IMR-90 (cell line): Measurements from ENCODE around the gene OR10D3. TPM values are rescaled to one million over a fixed set of nuclear protein-coding genes. Genes with fewer than 3 reads are reported as not detected.
"Not testable (repeated sequence)": the region's sequence is repeated elsewhere in the genome, so short reads cannot be mapped to it uniquely, and the experiment has no call there.

Experiments
- ATAC-seq: fragments of 200-7000 bp; cut with Tn5 transposase; 2 replicates; pipeline ENCODE4 v1.9.1; 2020; ENCODE audit warnings: low read depth, mild to moderate bottlenecking, moderate library complexity
- BruUV-seq: library from RNA; stranded (reverse); fragments of 400-500 nt; replicated peaks from 2 replicates; lab custom pipeline; 2021; lab: Mats Ljungman, UMichigan
- CTCF ChIA-PET: fragments of 300-600 bp; formaldehyde crosslinking; extraction: SDS; loops from one replicate; lab custom pipeline; 2021; ENCODE audit warnings: antibody characterized with exemption; lab: Yijun Ruan, JAX
- POLR2A ChIA-PET: fragments of 300-600 bp; sonication (Branson Sonifier 250); formaldehyde crosslinking; loops from one replicate; lab custom pipeline; 2022; ENCODE audit warnings: antibody characterized with exemption; ENCODE audit not compliant: unreplicated experiment; lab: Charles Lee
- DNase-seq: peaks from one replicate; pipeline ENCODE4 v3.0.0; 2013
- H2AFZ ChIP-seq: replicated peaks from 2 replicates; pipeline ENCODE3; 2013; ENCODE audit warnings: low read length, mild to moderate bottlenecking; ENCODE audit not compliant: poor library complexity
- H2AK5ac ChIP-seq: 2 replicates; pipeline ENCODE4 v1.6.1; 2013; ENCODE audit warnings: low read depth, low read length, inconsistent platforms
- H2AK9ac ChIP-seq: replicated peaks from 2 replicates; pipeline ENCODE3; 2013; ENCODE audit warnings: mild to moderate bottlenecking, low read depth, low read length, moderate library complexity; ENCODE audit not compliant: poor library complexity
- H2BK120ac ChIP-seq: 2 replicates; pipeline ENCODE4 v1.6.1; 2013; ENCODE audit warnings: low read depth, low read length, inconsistent platforms
- H2BK15ac ChIP-seq: 3 replicates; pipeline ENCODE4 v1.6.1; 2013; ENCODE audit warnings: low read depth, low read length, inconsistent platforms
- H2BK20ac ChIP-seq: 2 replicates; pipeline ENCODE4 v1.6.1; 2013; ENCODE audit warnings: low read depth, mild to moderate bottlenecking, inconsistent platforms, low read length, moderate library complexity
- H2BK5ac ChIP-seq: 2 replicates; pipeline ENCODE4 v1.6.1; 2013; ENCODE audit warnings: mild to moderate bottlenecking, low read depth, low read length, inconsistent platforms; ENCODE audit not compliant: poor library complexity, severe bottlenecking
- H3K14ac ChIP-seq: replicated peaks from 2 replicates; pipeline ENCODE4 v1.6.1; 2013; ENCODE audit warnings: low read depth, low read length, inconsistent platforms
- H3K18ac ChIP-seq: 2 replicates; pipeline ENCODE4 v1.6.1; 2013; ENCODE audit warnings: low read depth, low read length, control low read depth
- H3K23ac ChIP-seq: 2 replicates; pipeline ENCODE4 v1.6.1; 2013; ENCODE audit warnings: low read depth, low read length, inconsistent platforms
- H3K27ac ChIP-seq: 2 replicates; pipeline ENCODE4 v1.5.1; 2013; ENCODE audit warnings: mild to moderate bottlenecking, control low read depth, low read length; ENCODE audit not compliant: insufficient read depth
- H3K27me3 ChIP-seq: 2 replicates; pipeline ENCODE4 v1.6.1; 2013; ENCODE audit warnings: low read length; ENCODE audit not compliant: control insufficient read depth, insufficient read depth
- H3K36me3 ChIP-seq: 2 replicates; pipeline ENCODE4 v1.6.1; 2013; ENCODE audit warnings: low read length, mixed read lengths; ENCODE audit not compliant: control insufficient read depth, insufficient read depth
- H3K4ac ChIP-seq: 2 replicates; pipeline ENCODE4 v1.6.1; 2013; ENCODE audit warnings: low read depth, low read length, inconsistent platforms
- H3K4me1 ChIP-seq: 2 replicates; pipeline ENCODE4 v1.6.1; 2013; ENCODE audit warnings: low read length, mixed read lengths; ENCODE audit not compliant: control insufficient read depth, insufficient read depth
- H3K4me2 ChIP-seq: 2 replicates; pipeline ENCODE4 v1.6.1; 2013; ENCODE audit warnings: low read depth, mild to moderate bottlenecking, control low read depth, low read length, moderate library complexity
- H3K4me3 ChIP-seq: 2 replicates; pipeline ENCODE4 v1.5.1; 2013; ENCODE audit warnings: low read depth, mild to moderate bottlenecking, control low read depth, low read length, moderate library complexity; ENCODE audit not compliant: insufficient read depth
- H3K56ac ChIP-seq: 2 replicates; pipeline ENCODE4 v1.6.1; 2013; ENCODE audit warnings: low read length, inconsistent platforms; ENCODE audit not compliant: insufficient read depth; ENCODE audit errors: extremely low read depth
- H3K79me1 ChIP-seq, 2 experiments: 2 replicates each; pipeline ENCODE4 v1.6.1; 2013; ENCODE audit warnings: low read length in 2 of 2, inconsistent platforms in 1 of 2, low read depth in 1 of 2
- H3K9ac ChIP-seq: 2 replicates; pipeline ENCODE4 v1.6.1; 2013; ENCODE audit warnings: low read depth, low read length, control low read depth
- H3K9me1 ChIP-seq: 2 replicates; pipeline ENCODE4 v1.6.1; 2013; ENCODE audit warnings: low read length, inconsistent platforms; ENCODE audit not compliant: insufficient read depth
- H3K9me3 ChIP-seq: 2 replicates; pipeline ENCODE4 v1.6.1; 2013; ENCODE audit warnings: low read length; ENCODE audit not compliant: control insufficient read depth, insufficient read depth
- H4K20me1 ChIP-seq: 2 replicates; pipeline ENCODE4 v1.6.1; 2013; ENCODE audit warnings: low read length, inconsistent platforms; ENCODE audit not compliant: insufficient read depth
- H4K5ac ChIP-seq: 2 replicates; pipeline ENCODE4 v1.6.1; 2013; ENCODE audit warnings: mild to moderate bottlenecking, low read depth, low read length, control low read depth
- H4K8ac ChIP-seq, 2 experiments: 2 replicates each; pipeline ENCODE4 v1.6.1; 2013; ENCODE audit warnings: low read depth in 2 of 2, low read length in 2 of 2, control low read depth in 1 of 2, inconsistent platforms in 1 of 2
- H4K91ac ChIP-seq: 2 replicates; pipeline ENCODE4 v1.6.1; 2013; ENCODE audit warnings: low read depth, low read length, inconsistent platforms; ENCODE audit not compliant: insufficient read depth
- WGBS, 2 experiments: methylation state at CpG; one replicate each; pipeline versions ENCODE4 v1.1.5 to v1.1.7; 2013; ENCODE audit warnings: missing lambda C conversion rate in 2 of 2; ENCODE audit not compliant: insufficient read length in 1 of 2; ENCODE audit errors: extremely low coverage in 2 of 2; 5-methylcytosine and 5-hydroxymethylcytosine counted together
- dilution Hi-C: fragments of 300-500 bp; cut with HindIII; formaldehyde crosslinking; loops from one replicate; pipeline ENCODE4 v1.14.3; 2018; ENCODE audit warnings: low sequenced_read_pairs; ENCODE audit not compliant: unreplicated experiment
- in situ Hi-C: fragments of 300-500 bp; cut with MboI; formaldehyde crosslinking; loops from 3 replicates; pipeline ENCODE4 v1.14.3; 2019; ENCODE audit warnings: low sequenced_read_pairs, inconsistent platforms, mixed read lengths
- intact Hi-C: fragments of 100-400 bp; cut with micrococcal nuclease; formaldehyde crosslinking; loops from 2 replicates; pipeline ENCODE4 v1.10.0; 2022
- polyA plus RNA-seq, 3 experiments: library from polyadenylated mRNA; depleted of rRNA; stranded (reverse); fragments of >200 nt; gene quantifications; 2 replicates each; pipeline ENCODE4 v1.2.3, GENCODE V29; 2012; ENCODE audit warnings: low replicate concordance in 1 of 3
- total RNA-seq: library from RNA; depleted of rRNA; stranded (reverse); fragments of >200 nt; gene quantifications from 2 replicates; pipeline ENCODE4 v1.2.3, GENCODE V29; 2012

Gene OR10D3
- total and polyA plus RNA-seq, 2 of the 4 experiments (the other 2 are of a cell fraction), result not detected

DNA sequence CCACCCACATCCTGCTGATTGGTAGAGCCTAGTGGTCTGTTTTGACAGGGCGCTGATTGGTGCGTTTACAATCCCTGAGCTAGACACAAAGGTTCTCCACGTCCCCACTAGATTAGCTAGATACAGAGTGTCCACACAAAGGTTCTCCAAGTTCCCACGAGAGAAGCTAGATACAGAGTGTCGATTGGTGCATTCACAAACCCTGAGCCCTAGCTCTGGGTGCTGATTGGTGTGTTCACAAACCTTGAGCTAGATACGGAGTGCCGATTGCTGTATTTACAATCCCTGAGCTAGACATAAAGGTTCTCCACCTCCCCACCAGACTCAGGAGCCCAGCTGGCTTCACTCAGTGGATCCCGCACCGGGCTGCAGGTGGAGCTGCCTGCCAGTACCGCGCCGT is 12.8 kb upstream of the OR10D3 start:
- H4K5ac ChIP-seq, H2AK5ac ChIP-seq, H4K91ac ChIP-seq, H2BK20ac ChIP-seq, H2BK15ac ChIP-seq, ATAC-seq, H3K18ac ChIP-seq, POLR2A ChIA-PET, H4K20me1 ChIP-seq, H3K27ac ChIP-seq, dilution Hi-C loops, H3K56ac ChIP-seq, H3K9me3 ChIP-seq, H3K4me2 ChIP-seq, H3K14ac ChIP-seq, H3K9me1 ChIP-seq, H3K4me3 ChIP-seq, in situ Hi-C loops, DNase-seq, H2BK120ac ChIP-seq, H3K27me3 ChIP-seq, H2AK9ac ChIP-seq, H3K79me1 ChIP-seq, H3K4me1 ChIP-seq, H3K23ac ChIP-seq, H3K36me3 ChIP-seq, H4K8ac ChIP-seq, BruUV-seq, H2AFZ ChIP-seq, H3K4ac ChIP-seq, H3K9ac ChIP-seq, intact Hi-C loops, H2BK5ac ChIP-seq: not testable (repeated sequence)
- CTCF ChIA-PET, result interaction anchor here (0.9 kb wide), 1 partner anchor 783 kb away, joined by 4 read pairs; the partner anchor contains the start of gene CCDC15
- WGBS, 2 experiments, result no CpG with 5 or more reads among the region's 12 CpGs
